Breast epithelium (tissue), 3 donors: ENCODE data around the gene MRPS16.

ENCODE experiments used
- CTCF ChIP-seq, 3 donors: fragments of 450-650 bp; IDR thresholded peaks; one replicate each; pipeline ENCODE4 v1.5.1; 2016 to 2017; ENCODE audit warnings: antibody characterized with exemption in 3 of 3, mild to moderate bottlenecking in 3 of 3, moderate library complexity in 3 of 3
- POLR2A ChIP-seq: fragments of 450-650 bp; IDR thresholded peaks from one replicate; pipeline ENCODE4 v1.6.1; 2016; ENCODE audit warnings: antibody characterized with exemption, mild to moderate bottlenecking, moderate library complexity
- POLR2AphosphoS5 ChIP-seq, 3 donors: sonication (generic); formaldehyde crosslinking; IDR thresholded peaks; one replicate each; pipeline ENCODE4 v1.6.1; 2017; ENCODE audit warnings: antibody characterized with exemption in 3 of 3

- TF ChIP-seq CTCF (IDR thresholded peaks at IDR 0.05) (no peak), POLR2AphosphoS5 (IDR thresholded peaks at IDR 0.05) (no peak), POLR2A (no peak)
Measured at GRCh38 chr10:73225518-73225917, 26.9 kb downstream of the MRPS16 start.
